Ishikawa (cell line): ENCODE data around the gene FAF2.

ENCODE experiments used
- CEBPB ChIP-seq: IDR thresholded peaks from 2 replicates; pipeline ENCODE4 v1.6.1; 2012
- CREB1 ChIP-seq: IDR thresholded peaks from 2 replicates; pipeline ENCODE4 v1.6.1; 2012; ENCODE audit warnings: low read depth
- EGR1 ChIP-seq: IDR thresholded peaks from 2 replicates; pipeline ENCODE4 v1.6.1; 2012
- EP300 ChIP-seq: IDR thresholded peaks from 2 replicates; pipeline ENCODE4 v1.6.1; 2012; ENCODE audit warnings: borderline replicate concordance
- RAD21 ChIP-seq: IDR thresholded peaks from 2 replicates; pipeline ENCODE4 v1.6.1; 2012; ENCODE audit warnings: low read depth
- TAF1 ChIP-seq: IDR thresholded peaks from 2 replicates; pipeline ENCODE4 v1.6.1; 2012; ENCODE audit warnings: low read depth, mild to moderate bottlenecking
- TCF12 ChIP-seq: IDR thresholded peaks from 2 replicates; pipeline ENCODE4 v1.6.1; 2012; ENCODE audit warnings: low read depth
- TF ChIP-seq, protein P1 (sequence below): IDR thresholded peaks from 2 replicates; pipeline ENCODE4 v1.6.1; 2012
- TF ChIP-seq, protein P2 (sequence below): IDR thresholded peaks from 2 replicates; pipeline ENCODE4 v1.6.1; 2012; ENCODE audit warnings: low read depth, mild to moderate bottlenecking

DNA sequence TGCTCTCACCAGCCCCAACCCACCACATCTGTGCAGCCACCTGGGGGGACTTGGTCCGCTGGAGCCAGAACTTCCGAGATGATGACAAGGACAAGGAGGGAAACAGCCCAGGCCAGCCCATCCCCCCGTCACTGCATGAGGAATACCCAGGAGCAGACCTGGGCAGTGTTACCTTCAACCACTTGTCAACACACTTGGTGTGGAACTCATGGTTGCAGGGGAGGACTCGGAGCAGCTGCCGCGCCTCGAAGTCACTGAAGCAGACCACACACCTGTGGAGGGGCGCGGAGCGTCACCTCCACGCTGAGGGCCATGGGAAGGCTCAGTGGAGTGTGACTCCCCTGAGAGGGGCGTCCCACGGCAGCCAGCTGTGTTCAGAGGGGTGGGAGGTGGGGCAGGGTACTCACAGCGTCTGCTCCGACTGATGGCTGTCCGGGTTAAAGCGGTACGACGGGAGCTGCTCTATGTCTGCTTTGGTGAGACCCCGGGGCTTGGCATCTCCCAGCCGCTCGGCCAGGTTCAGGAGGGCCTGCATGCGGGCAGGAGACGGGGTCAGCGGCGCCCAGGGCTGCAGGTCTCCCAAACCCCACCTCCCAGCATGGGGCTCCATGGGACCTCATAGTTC lies 81.0 kb downstream of the FAF2 start:
- TF ChIP-seq, protein P1, sequence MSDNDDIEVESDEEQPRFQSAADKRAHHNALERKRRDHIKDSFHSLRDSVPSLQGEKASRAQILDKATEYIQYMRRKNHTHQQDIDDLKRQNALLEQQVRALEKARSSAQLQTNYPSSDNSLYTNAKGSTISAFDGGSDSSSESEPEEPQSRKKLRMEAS = no peak
- TF ChIP-seq CEBPB = no peak
- TF ChIP-seq, protein P2, sequence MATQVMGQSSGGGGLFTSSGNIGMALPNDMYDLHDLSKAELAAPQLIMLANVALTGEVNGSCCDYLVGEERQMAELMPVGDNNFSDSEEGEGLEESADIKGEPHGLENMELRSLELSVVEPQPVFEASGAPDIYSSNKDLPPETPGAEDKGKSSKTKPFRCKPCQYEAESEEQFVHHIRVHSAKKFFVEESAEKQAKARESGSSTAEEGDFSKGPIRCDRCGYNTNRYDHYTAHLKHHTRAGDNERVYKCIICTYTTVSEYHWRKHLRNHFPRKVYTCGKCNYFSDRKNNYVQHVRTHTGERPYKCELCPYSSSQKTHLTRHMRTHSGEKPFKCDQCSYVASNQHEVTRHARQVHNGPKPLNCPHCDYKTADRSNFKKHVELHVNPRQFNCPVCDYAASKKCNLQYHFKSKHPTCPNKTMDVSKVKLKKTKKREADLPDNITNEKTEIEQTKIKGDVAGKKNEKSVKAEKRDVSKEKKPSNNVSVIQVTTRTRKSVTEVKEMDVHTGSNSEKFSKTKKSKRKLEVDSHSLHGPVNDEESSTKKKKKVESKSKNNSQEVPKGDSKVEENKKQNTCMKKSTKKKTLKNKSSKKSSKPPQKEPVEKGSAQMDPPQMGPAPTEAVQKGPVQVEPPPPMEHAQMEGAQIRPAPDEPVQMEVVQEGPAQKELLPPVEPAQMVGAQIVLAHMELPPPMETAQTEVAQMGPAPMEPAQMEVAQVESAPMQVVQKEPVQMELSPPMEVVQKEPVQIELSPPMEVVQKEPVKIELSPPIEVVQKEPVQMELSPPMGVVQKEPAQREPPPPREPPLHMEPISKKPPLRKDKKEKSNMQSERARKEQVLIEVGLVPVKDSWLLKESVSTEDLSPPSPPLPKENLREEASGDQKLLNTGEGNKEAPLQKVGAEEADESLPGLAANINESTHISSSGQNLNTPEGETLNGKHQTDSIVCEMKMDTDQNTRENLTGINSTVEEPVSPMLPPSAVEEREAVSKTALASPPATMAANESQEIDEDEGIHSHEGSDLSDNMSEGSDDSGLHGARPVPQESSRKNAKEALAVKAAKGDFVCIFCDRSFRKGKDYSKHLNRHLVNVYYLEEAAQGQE = no peak
- TF ChIP-seq RAD21 = no peak
- no peak for TF ChIP-seq TAF1
- no peak for TF ChIP-seq CREB1
- TF ChIP-seq TCF12 = no peak
- no peak for TF ChIP-seq EGR1
- TF ChIP-seq EP300 = no peak
